GM18907 (cell line): ENCODE data around the gene SP140L.
"Not testable (repeated sequence)": the region's sequence is repeated elsewhere in the genome, so short reads cannot be mapped to it uniquely, and the experiment has no call there.

Experiments
- ATAC-seq: cut with Tn5 transposase; IDR thresholded peaks from one replicate; pipeline ENCODE4 v1.9.1; 2021; ENCODE audit warnings: mild to moderate bottlenecking, moderate library complexity; ENCODE audit not compliant: unreplicated experiment

The SP140L gene

DNA sequence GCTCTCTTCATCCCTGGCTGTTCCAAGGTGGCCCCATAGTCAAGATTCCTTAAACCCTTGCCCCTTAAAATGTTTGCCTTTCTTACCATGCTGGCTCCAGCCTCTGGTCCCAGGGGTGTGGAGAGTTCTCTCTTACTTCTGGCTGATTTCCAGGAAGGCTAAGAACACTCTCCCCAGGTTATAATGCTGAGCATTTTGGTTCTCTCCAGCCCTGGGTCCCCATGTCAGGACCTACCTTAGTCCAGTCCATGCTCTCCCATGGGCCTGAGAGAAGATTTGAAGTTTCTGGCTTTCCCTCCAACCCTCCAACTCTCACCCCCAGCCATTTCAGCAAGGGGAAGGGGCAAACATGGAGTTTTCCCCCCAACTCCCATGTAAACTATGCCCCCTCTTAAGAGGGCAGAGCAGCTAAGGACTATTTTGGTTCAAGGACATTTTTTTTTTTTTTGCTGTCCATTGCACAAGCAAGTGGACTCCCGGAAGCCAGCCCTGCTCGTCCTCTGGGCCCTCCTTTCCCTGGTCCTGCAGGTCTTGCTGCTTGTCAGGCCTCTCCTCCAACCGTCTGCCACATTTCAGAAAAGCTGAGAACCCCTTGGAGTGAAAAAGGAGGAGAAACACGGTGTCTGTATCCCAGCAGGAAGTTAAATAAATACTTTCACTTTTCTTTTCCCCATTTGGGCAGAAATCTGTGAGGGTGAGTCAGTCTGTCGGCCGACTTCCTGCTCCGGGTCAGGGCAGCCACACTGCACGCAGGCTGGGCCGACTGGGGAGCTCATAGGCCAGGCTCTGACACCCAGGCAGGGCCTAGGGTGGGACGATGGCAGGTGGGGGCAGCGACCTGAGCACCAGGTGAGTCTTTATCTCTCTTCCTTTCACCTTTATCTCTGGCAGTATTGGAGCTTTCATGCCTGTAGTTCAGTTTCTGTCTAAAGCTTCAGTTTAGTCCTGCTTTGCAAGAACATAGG, at the start of gene SP140L:
SP140L (plus strand) TSS at position 741 of the 965 bp plus-strand sequence; CDS start at position 818, 77 bp downstream.
- peak; percentile 92 for ATAC-seq

DNA sequence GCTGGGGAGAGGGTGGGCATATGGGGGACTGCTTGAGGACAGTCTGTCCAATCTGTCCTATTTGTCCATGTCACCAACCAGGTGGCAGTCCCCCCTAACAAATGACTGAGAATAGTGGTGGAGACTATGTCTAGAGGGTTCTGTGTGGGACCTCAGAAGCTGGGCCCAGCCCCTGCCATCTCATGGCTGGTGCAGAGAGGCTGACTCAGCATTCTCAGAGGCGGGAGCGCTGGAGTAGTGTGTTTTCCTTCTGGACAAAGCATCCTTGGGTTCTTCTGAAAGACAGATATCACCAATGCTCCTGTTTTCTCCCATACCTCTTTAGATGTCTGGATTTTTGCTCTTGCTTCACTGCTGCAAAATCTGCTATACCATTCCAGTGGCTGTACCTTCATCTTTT, 44.1 kb upstream of the SP140L start:
- no peak for ATAC-seq

- ATAC-seq, result no peak
Measured at GRCh38 chr2:230286048-230286447, 40.9 kb upstream of the SP140L start.

- not testable (repeated sequence) for ATAC-seq
Measured at GRCh38 chr2:230289311-230289710, 37.7 kb upstream of the SP140L start.

GRCh38 chr2:230295192-230295591, 31.8 kb upstream of the SP140L start:
- no peak for ATAC-seq

DNA sequence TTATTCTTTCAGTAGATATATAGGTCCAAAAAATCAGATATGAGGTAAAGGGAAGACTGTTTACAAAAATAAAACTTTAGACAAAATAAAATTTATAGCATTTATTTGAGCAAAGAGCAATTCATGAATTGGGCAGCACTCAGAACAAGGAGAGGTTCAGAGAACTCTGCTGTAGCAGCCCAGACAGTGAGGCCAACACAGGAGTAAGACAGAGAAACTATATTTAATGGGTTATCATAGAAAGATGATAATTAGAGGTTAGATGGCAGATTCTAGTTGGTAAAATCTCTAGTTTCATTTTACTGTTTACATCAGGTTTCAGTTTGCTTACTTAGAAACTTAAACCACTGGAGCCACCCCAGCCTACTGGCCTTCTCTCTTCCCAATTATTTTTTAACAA, 30.1 kb upstream of the SP140L start:
- ATAC-seq, result no peak

DNA sequence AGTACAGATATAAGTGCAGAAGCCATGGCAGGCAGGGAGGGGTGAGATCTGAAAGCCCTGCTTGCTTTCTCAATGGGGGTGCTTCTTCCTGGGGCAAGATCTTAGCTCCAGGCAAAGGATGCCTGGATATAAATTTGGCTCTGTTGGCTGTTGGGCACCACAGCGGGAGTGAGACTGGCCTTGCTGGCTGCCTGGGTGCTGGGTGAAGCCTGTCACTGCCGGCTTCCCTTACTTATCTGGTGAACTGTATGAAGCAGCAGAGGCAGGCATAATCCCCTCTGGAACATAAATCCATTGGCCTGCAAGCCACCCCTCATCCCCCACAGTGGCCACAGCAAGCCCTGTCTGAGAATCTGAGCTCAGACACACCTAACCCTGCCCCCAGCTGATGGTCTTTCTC, 27.4 kb upstream of the SP140L start:
- ATAC-seq, result no peak

DNA sequence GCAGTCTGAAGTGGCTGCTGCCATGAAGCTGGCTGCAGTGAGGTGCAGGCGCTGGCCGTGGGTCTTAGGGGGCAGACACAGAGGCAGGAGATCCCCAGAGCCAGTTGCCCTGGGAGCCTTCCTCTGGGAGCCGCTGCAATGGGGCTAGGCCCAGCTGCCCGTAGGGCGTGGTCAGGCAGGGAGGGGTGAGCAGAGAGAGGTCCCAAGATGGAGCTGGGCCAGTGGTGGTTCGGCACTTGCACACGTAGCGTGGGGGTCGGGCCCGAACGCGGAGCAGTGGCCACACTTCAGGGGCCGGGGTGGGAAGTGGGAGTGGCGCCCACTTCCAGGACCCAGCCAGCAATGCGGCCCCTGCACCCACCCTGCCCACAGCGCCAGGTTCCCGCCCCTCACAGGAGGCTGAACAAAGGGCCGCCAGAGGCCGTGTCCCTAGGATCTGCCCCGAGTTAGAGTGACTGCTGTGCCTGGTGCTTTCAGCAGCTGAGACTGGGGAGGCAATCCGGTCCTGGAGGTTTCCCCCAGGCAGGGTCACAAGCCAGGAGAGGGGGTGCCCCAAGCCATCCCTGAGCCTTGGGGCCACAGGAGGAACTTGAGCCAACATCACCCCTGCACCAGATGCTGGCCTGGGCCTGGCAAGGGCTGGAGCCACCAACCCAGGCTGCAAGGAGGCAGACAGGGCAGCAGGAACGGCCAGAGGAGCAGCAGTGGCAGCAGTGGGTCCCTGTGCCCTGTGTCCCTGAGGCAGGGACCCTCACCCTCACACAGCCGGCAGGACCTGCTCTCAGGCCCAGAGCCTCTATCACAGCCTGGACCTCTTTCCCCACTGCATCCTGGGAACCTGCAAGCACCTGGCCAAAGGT, 21.3 kb upstream of the SP140L start:
- no peak for ATAC-seq

DNA sequence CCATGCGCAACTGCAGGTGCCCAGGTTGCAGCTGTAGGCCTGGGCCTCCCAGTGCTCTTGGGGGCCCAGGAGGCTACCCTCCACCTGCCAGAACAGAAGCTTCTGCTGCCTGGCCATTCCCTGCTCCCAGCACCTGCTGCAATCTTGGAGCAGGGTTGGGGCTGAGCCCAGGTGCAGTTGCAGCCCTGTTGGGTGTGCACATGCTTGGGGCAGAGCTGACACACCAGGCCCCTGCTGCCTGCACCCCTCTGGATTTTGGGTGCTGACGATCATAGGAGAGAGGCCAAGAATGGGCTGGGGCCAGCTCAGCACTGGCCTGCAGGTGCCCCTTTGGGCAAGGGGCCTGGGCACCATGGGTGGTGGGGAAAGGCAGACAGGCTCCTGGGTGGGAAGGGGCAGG, 20.5 kb upstream of the SP140L start:
- no peak for ATAC-seq

GRCh38 chr2:230307485-230307884, 19.5 kb upstream of the SP140L start:
- ATAC-seq, result no peak

- no peak for ATAC-seq
Measured at GRCh38 chr2:230308402-230309000, 18.5 kb upstream of the SP140L start.

- ATAC-seq, result not testable (repeated sequence)
Measured at GRCh38 chr2:230310792-230311191, 16.2 kb upstream of the SP140L start.

DNA sequence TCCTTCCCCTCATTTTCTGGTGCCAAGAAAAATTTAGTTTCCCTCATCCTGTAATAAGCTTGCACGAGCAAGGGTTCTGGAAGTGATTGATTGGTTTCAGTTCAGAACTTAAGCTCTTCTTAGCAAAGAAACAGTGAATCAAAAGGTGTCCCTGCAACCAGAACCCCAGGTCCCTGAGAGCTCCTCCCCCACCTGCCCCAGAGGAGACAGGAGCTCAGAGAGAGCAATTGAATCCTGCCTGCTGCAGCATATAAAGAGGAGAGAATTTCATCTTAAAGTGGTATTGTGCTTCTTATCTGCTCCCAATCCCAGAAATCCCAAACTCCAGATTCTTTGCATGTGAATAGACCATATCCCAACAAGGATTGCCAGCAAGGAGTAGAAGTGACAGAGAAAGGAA, 15.4 kb upstream of the SP140L start:
- ATAC-seq, result not testable (repeated sequence)

DNA sequence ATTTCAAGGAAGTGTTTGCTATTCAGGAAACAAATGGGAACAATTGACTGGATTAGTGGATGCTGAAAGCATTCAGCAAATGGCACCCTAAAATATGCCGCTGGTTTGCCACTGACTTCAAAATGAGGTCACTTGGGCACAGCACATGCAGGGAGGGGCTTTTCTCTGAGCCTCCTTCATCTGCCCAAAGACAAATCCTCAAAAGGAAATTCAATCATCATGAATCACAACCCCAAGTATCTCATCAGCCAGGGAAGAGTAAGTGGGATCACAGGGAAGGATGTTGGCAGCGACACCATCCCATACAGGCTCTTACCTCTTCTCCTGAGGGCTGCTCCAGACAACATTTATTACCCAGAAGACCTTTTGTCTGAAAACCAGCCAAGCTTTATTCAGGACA, 14.4 kb upstream of the SP140L start:
- no peak for ATAC-seq

- ATAC-seq, result no peak
Measured at GRCh38 chr2:230317366-230317765, 9.6 kb upstream of the SP140L start.

GRCh38 chr2:230318190-230319121, 8.5 kb upstream of the SP140L start:
- ATAC-seq, result peak; percentile 47

DNA sequence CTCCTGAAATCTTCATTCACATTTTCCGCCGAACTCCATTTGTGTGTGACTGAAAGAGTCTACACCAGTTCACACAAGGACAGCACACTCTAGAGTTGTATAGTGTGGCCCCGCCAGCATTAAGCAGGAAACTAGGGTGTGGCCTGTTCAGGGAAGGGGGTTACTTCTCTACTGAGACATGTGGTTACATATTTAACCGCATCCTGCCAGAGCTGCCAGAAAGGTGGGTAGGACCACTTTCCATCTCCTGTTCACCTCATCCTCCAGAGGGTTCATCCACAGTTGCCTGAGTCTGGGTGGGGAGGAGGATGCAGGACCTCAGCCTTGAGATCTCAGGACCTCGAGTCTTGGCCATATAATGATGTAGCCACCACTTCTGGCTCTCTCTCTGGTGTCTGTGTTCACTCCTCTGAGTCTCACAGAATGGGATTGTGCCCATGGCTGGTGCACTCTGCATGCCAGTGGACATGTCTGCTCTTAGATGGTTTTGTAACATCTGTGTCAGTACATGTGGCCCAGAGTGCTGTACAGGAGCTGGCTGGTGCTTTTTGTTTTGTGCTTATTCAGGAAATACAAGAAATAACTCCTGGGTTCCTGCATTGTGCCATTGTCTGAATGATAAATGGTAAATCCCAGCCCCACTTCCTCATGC, 7.7 kb upstream of the SP140L start:
- peak; percentile 88 for ATAC-seq

DNA sequence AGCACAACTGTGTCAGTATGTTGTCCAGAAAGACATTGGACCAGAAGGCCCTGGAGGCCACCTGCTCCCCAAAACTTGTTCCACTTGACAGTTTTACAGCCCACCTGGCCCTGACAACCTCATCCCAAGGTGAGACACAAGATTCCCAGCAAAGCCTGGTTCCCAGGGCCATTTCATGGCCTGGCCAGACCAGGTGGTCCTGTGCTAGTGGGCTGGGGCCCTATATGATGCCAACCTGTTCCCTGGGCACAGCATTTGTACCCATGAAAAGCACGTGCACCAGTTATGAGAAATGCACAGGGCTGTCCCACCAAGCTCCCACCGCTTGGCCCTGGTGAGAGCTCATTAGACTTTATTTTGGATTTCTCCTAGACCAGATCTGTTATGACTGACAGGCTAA, 6.0 kb upstream of the SP140L start:
- ATAC-seq, result no peak

GRCh38 chr2:230322561-230323384, 4.2 kb upstream of the SP140L start:
- ATAC-seq, result no peak
